Coronary artery (tissue), 2 donors: ENCODE results near the gene SDK2.

ENCODE experiments used
- DNase-seq: peaks from one replicate; pipeline ENCODE4 v3.0.0-alpha.2; 2017; ENCODE audit warnings: low spot score
- H3K27ac ChIP-seq, 2 donors: fragments of 200-600 bp; sonication (generic); one replicate each; pipeline ENCODE4 v1.5.1; 2016 to 2019
- H3K4me3 ChIP-seq: fragments of 200-600 bp; sonication (generic); 2 replicates; pipeline ENCODE4 v1.5.1; 2016; ENCODE audit warnings: mild to moderate bottlenecking, moderate library complexity
- CTCF ChIP-seq: fragments of 200-600 bp; sonication (generic); IDR thresholded peaks from one replicate; pipeline ENCODE4 v1.5.1; 2019; ENCODE audit warnings: antibody characterized with exemption

Gene SDK2

DNA sequence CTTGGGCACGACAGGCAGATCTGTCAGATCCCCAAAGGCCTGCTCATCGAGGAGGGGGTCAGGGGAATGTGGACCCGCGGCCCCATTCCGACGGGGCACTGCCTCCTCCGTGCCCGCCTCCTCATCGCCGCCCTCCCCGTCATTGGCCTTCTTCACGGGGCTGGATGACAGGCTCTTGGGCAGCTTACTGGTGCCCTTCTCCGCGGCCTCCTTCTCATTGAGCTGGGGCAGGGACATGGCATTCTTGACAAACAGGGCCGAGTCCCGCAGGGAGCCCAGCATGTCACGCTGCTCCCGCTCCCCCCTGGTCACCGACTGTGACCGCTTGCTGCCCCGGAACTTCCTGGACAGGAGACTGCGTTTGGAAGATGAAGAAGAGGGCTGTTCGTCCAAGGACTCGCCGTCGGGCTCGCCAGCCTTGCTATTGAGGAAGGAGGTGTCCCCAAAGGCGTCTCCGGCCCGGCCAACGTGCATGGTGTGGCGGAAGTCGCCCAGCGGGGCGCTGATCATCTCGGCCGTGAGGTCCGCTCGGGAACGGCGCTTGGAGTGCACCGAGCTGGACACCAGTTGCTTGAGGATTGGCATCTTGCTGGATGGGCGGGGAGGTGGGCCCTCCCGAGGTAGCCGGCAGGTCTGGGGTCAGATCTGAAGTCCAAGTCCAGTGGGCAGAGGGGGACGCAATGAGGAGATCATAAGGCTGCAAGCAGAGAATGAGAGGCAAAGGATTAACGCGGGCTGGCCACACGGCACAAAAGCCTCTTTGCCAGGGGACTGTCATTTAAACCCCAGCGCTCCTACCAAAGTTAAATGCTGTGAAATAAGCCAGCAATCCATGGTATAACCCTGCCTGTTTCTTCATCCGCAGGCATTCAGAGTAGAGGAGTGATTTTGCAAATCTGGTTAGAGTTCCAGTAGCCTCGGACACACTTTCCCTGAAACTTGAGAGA lies 358.1 kb downstream of the SDK2 start:
- Histone ChIP-seq H3K4me3 (no peak overlapping the region), H3K27ac (peak overlapping the region in 1 of 2 donors; percentile 56)
- no peak for DNase-seq
- no peak for TF ChIP-seq CTCF

GRCh38 chr17:73285603-73285908 lies 358.7 kb downstream of the SDK2 start:
- peak overlapping the region in 1 of 2 donors; percentile 56 for H3K27ac ChIP-seq
- no peak for DNase-seq
- no peak for TF ChIP-seq CTCF
- H3K4me3 ChIP-seq = no peak overlapping the region

- no peak for DNase-seq
- no peak for TF ChIP-seq CTCF
- Histone ChIP-seq H3K4me3 (no peak overlapping the region), H3K27ac (peak overlapping the region; percentile 56 to 75)
Observed at GRCh38 chr17:73284906-73285602, 359.2 kb downstream of the SDK2 start.
